C1 segment of cervical spinal cord (tissue), 14 donors: Measurements from ENCODE around the gene EEPD1.

Experiments used
- DNase-seq, 14 donors: peaks; one replicate each; lab custom pipeline; 2025; lab: John Stamatoyannopoulos, UW

Gene EEPD1

DNA sequence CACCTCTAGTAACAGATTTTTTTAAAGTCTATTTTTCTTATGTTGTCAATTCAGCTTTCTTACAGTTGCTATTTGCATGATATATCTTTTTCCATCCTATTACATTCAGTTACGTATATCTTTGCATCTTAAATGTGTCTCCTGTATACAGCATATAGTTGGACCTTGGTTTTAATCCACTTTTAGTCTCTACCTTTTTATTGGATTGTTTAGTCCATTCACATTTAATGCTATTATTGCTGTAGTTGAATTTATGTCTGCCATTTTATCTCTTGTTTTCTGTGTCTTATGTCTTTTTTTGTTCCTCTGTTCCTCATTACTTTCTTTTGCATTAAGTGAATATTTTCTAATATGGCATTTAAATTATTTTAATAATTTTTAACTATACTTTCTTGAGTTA lies 100.6 kb downstream of the EEPD1 start:
- no peak for DNase-seq

DNA sequence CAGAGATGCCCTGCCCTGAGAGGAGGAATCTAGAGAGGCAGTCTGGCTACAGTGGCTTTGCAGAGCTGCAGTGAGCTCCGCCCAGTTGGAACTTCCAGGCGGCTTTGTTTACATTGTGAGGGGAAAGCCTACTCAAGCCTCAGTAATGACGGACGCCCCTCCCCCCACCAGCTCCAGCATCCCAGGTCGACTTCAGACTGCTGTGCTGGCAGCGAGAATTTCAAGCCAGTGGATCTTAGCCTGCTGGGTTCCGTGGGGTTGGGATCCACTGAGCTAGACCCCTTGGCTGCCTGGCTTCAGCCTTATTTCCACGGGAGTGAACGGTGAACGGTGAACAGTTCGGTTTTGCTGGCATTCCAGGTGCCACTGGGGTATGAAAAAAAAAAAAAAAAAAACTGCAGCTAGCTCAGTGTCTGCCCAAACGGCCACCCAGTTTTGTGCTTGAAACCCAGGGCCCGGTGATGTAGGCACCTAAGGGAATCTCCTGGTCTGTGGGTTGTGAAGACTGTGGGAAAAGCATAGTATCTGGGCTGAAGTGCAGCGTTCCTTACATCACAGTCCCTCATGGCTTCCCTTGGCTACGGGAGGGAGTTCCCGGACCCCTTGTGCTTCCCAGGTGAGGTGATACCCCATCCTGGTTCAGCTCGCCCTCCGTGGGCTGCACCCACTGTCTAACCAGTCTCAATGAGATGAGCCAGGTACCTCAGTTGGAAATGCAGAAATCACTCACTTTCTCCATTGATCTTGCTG lies 105.6 kb downstream of the EEPD1 start:
- peak in 10 of 14 donors; percentile 9 to 49 (median 34) for DNase-seq

DNA sequence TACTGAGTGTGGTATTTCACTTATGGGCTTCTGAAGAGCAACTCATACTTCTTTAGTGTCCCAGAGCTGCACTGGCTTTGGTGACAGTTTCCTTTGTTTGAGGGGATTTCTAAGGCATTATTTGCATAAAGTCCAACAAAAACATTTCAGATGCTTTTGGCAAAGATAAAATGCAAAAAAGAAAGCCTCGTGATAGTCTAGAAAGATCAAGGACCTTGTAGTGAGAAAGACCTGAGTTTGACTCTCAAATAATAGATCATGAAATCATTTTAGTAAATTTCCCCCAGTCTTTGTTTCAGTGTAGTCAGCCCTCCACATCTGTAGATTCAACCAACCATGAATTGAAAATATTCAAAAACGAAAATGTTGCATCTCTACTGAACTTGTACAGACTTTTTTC lies 107.4 kb downstream of the EEPD1 start:
- no peak for DNase-seq

DNA sequence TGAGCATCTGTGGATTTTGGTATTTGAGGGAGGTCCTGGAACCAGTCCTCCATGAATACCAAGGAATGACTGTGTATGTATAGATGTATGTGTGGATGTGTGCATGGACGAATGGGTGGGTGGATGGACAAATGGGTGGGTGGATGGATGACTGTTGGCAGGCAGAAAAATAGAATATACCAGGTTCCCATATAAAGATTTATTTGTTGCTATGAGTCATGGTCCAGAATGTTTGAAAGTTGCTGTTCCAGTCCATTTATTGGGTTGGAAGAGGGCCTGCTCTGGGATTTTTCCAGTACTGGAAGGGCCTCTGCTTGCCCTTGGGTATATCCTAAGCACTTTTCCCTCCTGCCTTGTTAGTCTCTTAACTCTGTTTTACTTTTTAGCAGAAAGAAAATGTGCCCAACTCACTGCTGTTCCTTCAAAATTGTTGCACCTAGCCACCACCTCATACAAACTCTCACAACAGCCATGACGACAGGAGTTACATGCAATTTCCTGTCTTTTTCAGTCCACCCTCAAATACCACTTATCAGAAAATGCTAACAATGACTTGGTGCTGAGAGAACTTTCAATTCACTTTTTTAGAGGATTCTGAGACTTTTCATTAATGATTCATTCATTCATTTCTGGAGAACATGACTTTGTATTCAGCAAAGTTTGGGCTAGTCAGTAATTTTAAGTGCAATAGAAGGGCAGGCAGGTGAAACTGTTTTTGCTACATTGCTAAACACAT lies 108.1 kb downstream of the EEPD1 start:
- no peak for DNase-seq

DNA sequence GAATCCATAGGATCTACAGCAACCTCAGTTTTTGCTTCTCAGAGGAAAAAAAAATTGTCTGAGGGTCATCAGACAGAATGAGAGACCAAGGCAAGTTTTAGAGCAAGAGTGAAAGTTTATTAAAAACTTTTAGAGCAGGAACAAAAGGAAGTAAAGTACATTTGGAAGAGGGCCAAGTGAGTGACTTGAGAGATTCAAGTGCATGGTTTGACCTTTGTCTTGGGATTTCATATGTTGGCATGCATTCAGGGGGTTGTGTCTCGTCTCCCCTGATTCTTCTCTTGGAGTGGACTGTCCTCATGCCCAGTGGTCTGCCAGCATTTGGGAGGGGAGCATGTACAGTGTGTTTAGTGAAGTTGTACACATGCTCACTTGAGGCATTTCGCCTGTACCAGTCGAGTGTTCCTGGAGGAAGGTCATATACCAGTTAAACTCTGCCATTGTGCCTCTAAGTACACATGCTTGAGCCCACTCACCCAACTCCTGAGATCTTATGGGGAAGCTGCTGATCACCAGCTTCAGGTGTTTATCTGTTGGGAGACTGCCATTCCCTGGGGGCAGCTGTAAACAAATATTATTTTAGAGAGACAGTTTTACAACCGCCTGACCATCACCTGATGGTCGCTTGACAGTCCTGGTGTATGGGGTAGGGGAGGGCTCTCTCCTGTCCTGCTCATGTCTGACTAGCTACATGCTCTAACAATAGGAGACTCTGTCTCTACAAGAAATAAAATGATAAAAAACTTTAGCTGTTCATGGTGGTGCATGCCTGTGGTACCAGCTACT lies 109.4 kb downstream of the EEPD1 start:
- no peak for DNase-seq

DNA sequence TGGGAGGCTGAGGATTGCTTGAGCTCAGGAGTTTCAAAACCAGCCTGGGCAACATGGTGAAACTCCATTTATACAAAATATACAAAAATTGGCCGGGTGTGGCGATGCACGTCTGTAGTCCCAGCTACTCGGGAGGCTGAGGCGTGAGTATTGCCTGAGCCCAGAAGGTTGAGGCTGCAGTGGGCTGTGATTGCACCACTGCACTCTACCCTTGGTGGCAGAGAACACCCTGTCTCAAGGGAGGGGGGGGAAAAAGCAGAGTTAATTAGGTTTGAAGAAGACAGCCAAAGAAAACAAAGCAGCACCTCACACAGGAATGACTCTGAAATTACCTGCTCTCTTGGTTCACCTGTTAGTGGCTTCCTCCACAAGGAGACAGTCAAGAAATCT lies 110.0 kb downstream of the EEPD1 start:
- no peak for DNase-seq

DNA sequence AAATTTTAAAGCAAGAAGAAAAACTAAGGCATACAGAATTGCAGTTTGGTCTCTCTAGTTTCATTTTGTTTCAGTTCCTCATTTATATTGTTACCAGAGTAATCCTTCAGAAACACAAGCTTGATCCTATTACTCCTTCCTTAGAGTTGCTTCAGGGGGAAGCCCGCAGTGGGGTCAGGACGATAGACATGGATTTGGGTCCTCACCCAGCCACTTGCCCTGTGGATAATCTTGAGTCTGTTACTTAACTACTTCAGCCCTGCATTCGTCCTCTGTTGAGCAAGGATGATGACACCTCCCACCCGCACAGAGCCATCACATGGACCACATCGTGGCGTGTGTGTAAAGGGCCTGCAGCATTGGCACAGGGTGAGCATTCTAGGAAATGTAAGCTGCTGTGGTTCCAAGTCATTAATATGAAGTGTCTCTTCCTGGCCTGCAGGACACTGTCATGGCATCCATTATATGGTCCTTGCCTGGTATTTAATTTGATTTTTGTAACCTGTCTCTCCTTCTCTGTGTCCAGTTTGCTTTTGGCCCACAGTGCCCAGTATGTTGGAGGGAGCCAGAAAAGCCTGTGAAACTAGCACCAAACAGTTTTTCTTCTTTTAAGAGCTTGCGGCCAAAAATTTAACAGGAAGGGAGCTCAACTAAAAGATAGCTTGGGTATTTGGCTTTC lies 111.2 kb downstream of the EEPD1 start:
- DNase-seq: peak in 7 of 14 donors; percentile 19 to 51 (median 34)

DNA sequence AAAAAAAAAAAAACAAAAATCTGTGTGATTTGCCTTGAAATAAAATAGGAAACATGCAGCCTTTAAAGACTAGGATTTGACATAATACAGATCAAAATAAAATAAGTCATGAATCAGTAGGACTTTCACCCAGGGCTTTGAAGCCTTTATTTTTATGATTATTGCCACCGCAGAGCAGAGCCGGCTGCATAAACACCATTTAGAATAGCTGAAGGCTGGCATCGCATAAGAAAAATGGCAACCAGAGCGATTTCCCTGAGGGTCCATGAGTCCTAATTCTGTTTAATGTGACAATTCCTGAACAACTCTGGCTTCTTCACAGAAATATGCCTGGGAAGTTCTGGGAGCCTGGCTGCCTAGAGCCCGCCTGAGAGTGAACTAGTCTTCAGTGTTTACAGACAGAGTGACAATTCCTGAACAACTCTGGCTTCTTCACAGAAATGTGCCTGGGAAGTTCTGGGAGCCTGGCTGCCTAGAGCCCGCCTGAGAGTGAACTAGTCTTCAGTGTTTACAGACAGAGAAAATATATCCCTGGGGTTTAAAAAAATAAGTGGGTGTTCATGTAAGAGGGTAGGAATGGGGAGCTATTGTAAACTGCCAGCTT lies 112.0 kb downstream of the EEPD1 start:
- DNase-seq: no peak

DNA sequence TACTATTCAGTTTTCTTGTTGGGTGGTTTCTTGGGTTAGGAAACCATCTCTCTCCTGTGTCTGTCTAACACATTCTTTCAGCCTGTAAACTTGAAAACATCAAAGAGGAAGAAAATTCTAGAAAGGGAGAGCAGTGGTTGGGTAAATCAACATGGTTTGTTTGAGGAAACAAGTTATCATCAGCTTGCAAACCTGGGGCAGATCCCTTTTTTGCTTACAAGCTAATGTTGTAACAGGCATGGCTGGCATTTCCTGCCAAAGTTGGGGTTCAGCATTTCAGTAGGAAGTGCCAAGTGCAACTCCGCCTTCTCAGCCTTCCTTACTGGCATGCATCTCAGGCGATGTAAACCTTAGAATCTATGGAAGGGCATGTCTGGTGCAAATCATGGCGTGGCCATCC lies 112.6 kb downstream of the EEPD1 start:
- no peak for DNase-seq

DNA sequence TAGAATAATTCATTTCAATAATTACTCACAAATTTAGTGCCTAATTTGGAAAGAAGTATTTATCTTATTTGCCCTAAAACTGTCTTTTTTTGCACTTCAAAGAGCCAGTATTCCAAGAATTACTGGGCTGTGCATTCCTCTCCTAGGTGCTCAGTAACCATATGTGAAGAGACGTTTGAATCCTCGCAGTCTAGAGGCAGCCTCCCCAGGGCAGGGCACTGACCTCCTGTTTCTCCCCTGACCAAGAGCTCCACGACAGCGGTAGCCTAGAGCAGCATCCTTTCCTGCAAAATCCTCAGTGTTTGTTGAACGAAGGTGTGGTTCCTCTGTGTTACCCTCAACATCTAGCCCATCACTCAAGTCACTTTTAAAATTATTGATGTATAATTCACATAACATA lies 113.1 kb downstream of the EEPD1 start:
- DNase-seq: no peak

DNA sequence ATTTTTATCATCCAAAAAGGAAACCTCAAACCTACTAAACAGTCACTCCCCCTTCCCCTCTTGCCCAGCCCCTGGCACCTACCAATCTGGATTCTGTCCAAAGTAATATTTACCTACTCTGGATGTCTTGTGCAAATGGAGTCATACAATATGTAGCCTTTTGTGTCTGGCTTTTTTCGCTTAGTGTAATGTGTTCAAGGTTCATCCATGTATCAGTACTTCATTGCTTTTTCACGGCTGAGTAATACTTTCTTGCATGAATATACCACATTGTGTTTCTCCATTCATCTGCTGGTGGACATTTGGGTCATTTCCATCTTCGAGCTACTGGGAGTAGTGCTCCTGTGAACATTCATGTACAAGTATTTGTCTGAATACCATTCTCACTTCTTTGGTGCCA lies 113.6 kb downstream of the EEPD1 start:
- no peak for DNase-seq

DNA sequence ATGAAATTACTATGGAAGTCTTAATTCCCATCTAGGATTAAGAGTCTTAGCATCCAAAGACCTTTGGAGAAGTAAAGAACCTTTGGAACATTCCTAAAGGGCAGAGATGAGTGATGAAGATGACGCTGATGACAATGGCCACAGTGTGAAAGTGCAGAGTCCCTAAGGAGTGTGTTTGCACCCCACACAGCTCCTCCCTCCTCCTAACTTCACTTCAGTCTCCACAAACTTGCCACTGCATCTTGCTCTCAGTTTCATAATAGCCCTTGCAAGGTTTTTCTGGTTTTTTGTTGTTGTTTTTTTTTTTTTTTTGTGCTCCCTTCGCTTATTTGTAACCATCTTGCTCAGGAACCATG lies 119.1 kb downstream of the EEPD1 start:
- no peak for DNase-seq

DNA sequence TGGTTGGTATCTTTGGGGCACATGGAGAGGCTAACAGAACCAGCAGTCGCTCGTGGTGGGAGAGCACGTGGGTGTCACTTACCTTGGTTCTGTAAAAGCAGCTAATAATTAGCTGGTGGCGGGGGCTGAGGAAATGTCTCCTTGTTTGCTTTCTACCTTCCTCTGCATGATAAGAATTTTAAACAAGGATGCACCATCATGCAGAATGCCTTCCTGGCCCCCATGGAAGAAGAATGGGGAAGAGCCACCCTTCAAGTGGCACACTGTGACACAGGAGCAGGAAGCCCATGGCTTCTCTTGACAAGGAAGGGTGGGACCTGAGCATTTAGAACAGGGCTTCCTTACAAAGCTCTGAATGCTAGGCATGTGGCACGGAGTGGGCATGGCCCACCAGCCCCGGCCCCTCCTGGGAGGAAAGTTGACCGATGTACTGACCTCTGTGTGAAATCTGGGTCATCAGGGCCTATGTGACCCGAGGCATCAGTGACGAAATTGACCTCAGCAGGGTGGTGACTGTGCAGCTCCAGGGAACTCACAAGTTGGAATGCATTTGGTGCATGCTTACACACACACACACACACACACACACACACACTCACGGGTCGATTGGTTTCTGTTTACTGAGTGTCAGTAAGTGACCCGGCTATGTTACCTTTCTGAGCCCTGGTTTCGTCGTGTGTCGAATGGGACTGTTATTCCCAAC lies 119.7 kb downstream of the EEPD1 start:
- DNase-seq: no peak

DNA sequence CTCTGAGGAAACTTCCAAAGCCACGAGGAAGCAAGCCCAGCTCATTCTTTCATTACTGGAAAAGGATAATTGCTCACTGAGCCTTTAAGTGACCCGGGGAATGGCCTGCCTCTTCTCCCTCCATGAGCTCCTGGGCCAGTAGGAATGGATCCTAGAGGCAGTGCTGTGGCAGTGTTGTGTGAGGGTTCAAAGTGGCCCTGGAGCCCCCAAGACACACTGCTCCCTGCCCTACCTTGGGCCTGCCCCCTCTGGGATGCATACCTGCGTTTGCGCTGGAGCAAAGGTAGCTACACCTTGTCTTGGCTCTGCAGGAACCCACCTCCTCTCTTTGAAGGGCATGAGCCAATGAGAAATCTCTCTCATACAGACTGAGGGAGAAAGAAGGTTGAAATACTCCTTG lies 120.8 kb downstream of the EEPD1 start:
- no peak for DNase-seq

DNA sequence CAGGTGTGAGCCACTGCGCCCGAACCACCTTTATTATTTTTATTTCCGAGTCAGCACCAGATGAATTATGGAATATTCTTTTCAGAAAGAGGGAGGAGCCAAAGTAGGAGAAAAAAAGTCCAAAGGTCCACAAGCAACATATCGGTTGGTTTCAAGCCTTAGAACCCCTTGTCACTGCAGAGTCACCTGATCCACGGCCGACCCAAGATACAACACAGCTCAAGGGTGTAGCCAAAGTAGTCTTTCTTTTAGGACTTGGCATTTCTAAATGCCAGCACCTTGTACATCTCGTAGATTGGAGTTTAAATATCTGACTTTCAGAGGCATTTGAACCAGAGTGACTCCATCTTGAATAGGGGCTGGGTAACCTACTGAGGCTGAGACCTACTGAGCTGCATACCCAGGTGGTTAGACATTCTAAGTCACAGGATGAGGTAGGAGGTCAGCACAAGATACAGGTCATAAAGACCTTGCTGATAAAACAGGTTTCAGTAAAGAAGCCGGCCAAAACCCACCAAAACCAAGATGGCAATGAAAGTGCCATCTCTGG lies 122.8 kb downstream of the EEPD1 start:
- no peak for DNase-seq

DNA sequence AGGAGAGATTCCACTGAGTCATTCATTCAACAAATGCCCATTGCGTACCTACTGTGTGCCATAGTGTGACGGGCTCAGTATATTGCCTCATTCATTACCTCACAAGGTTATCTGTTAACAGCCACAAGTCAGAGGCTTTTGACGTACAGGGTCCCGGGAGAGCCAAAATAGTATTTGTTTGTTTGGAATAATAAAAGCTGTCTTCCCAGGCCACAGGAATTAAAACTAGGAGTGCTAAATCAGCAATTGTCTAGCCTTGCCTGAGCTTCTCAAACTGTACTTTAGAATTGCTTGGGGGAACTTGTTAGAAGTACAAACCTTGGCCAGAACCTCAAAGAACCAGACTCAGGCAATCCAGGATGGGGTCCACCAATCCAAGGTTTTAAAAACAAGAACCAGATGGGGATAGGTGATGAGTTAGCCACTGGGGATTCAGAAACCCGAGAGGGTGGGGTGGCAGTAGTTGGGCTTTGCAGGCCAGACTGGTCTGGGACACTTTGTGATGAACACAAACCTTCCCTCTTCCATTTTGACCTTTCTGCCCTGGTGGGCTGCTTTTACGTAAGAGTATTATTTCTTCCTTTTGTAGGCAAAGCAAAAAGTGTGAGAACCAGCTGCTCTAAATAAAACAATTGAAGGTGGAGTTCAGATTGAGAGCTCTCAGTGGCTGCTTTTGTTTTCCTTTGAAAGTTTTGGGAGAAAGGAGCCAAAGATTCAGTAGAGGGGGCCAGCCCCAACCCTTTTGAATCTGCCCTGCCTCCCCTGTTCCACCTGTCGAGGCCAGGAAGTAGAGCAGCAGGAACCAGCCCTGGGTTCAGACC lies 123.6 kb downstream of the EEPD1 start:
- DNase-seq: no peak

DNA sequence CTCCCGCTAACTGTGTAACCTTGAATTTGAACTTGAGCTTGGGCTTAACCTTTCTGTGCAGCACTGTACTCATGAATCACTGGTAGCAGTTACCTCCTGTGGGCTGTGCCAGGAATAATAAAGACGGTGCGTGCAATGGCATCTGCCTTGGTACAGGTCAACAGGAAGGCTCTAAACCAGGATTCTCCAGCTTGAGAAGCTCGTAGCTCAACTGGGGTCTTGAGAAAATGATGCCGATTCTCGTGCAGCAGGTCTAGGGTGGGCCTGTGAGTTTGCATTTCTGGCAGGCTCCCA lies 124.1 kb downstream of the EEPD1 start:
- no peak for DNase-seq

DNA sequence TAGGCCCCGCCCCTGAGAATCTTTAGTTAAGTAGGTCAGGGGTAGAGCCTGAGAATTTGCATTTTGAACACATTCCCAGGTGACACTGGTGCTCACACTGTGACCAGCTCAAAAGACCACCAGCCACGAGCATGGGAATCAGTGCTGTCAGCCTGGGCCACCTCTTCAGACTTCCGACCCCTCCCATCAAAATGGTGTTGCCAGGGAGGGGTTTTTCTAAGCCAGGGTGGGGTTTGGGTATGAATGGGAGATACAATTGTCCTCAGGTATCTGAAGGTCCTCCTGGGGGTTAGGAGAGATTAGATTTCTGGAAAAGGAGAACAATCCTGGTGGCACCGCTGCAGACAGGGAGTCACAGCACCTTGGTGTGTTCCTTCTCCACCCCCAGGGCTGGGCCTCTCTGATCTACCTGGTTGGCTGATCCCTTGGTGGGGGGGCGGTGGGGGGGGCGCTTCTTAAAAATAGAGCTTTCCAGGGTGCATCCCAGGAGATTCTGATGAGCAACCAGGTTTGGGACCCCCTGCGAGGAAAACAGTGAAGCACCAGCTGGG lies 125.1 kb downstream of the EEPD1 start:
- DNase-seq: no peak

DNA sequence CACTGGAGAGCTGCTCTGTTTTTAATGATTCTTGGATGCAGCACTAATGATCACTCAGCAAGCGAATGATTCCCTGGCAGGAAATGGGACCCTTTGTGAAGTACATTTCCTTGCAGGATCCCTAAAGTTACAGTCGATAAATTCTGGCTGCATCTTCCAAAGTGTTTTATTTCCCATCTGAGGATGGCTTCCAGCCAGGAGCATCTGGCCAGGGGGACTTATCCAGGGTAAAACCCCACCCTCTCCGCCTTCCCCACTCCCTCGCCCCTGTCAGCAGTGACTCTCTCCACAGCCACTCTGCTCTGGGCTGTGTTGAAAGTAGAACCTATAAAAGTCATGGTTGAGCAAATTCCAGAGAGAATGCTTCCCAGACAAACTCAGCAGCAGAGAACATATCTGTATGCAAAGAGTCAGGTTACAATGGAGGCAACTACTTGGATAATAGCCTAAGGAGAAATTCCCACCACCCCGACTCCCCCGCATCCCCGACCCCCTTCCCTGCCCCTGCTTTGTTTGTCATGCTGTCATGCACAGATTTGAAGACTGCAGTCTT lies 125.6 kb downstream of the EEPD1 start:
- no peak for DNase-seq
